ENCODE measurements around the gene DIAPH2.
"Not testable (repeated sequence)": the region's sequence is repeated elsewhere in the genome, so short reads cannot be mapped to it uniquely, and the experiment has no call there.

DIAPH2 gene

GRCh38 chrX:97401586-97402136, 717.0 kb downstream of the DIAPH2 start:
- peak; percentile 29 for DNase-seq

- no peak for DNase-seq
These were observed 717.7 kb downstream of the DIAPH2 start for GRCh38 chrX:97402333-97402732.

GRCh38 chrX:97402903-97403302, 718.3 kb downstream of the DIAPH2 start:
- DNase-seq: peak; percentile 76

- no peak for DNase-seq
These were observed 720.5 kb downstream of the DIAPH2 start for GRCh38 chrX:97405031-97405660.

- DNase-seq: not testable (repeated sequence)
These were observed 725.2 kb downstream of the DIAPH2 start for GRCh38 chrX:97409632-97410415.

GRCh38 chrX:97416461-97416860, 731.8 kb downstream of the DIAPH2 start:
- DNase-seq: no peak

- DNase-seq: no peak
These were observed 744.5 kb downstream of the DIAPH2 start for GRCh38 chrX:97429101-97429500.

GRCh38 chrX:97431281-97431680, 746.6 kb downstream of the DIAPH2 start:
- DNase-seq: no peak

GRCh38 chrX:97446298-97446882, 761.7 kb downstream of the DIAPH2 start:
- DNase-seq: no peak

GRCh38 chrX:97447306-97447705, 762.7 kb downstream of the DIAPH2 start:
- no peak for DNase-seq

- DNase-seq: no peak
These were observed 767.6 kb downstream of the DIAPH2 start for GRCh38 chrX:97452283-97452682.

GRCh38 chrX:97461763-97462162, 777.1 kb downstream of the DIAPH2 start:
- no peak for DNase-seq

GRCh38 chrX:97471071-97471470, 786.4 kb downstream of the DIAPH2 start:
- DNase-seq: peak; percentile 18

- no peak for DNase-seq
These were observed 790.3 kb downstream of the DIAPH2 start for GRCh38 chrX:97474933-97475332.

GRCh38 chrX:97479106-97479890, 794.7 kb downstream of the DIAPH2 start:
- DNase-seq: no peak

GRCh38 chrX:97481228-97481627, 796.6 kb downstream of the DIAPH2 start:
- DNase-seq: no peak

GRCh38 chrX:97482666-97483300, 798.1 kb downstream of the DIAPH2 start:
- DNase-seq: no peak

- DNase-seq: no peak
These were observed 806.0 kb downstream of the DIAPH2 start for GRCh38 chrX:97490656-97491055.

GRCh38 chrX:97494756-97495372, 810.2 kb downstream of the DIAPH2 start:
- DNase-seq: peak; percentile 60

GRCh38 chrX:97498093-97498492, 813.5 kb downstream of the DIAPH2 start:
- no peak for DNase-seq

GRCh38 chrX:97504431-97504830, 819.8 kb downstream of the DIAPH2 start:
- no peak for DNase-seq

- no peak for DNase-seq
These were observed 833.1 kb downstream of the DIAPH2 start for GRCh38 chrX:97517763-97518162.

Measured in activated CD4-positive, alpha-beta T cell treated with anti-CD3 and anti-CD28 coated beads, Interleukin-10, Interleukin-2, amounts not matched to agents 100 ng/mL and 50 ng/mL, durations not matched to agents 16 hours and 8 hours (primary cell).